CD4-positive, alpha-beta T cell treated with Interleukin-12 subunit alpha and Interleukin-12 subunit beta, for 1 hour (primary cell): ENCODE results near the gene REL.
"Not testable (repeated sequence)": the region's sequence is repeated elsewhere in the genome, so short reads cannot be mapped to it uniquely, and the experiment has no call there.

Experiments used
- DNase-seq: peaks from one replicate; pipeline ENCODE4 v3.0.0-alpha.2; 2020

Gene REL

DNA sequence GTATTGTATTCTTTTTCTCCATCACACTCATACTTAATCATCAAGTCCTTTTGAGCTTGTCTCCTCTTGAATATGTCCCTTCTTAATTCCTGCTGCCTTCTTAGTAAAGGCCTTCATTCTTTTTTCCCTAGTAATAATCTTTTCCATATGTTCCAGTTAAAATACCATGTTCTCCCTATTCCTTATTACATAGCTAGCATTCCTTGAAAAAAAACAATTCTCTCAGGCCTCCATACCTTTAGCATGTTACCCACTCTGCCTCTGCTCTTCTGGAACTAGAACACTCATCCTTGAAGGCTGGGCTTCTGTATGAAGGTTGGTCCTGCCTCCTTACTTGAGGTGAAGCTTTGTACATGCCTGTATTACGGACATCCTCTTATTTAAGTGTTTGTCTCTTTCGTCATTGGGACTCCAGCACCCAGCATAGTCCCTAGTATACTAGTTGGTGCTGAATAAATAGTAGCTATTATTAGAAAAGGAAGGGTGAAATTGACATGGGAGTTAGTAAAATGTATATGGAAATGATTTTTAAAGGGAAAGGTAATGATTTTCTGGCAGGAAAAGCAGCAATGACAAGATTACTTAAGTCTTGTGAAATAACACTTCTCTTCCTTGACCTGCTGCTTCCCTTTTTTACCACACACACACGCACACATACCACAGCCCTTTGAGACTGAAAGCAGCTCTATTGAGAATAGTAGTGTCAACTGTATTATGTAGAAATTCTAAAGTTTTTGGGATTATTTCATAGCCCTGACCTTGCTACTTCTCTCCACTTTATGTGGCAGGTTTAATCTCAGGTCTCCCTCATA, 45.6 kb downstream of the REL start:
- DNase-seq, result no peak

DNA sequence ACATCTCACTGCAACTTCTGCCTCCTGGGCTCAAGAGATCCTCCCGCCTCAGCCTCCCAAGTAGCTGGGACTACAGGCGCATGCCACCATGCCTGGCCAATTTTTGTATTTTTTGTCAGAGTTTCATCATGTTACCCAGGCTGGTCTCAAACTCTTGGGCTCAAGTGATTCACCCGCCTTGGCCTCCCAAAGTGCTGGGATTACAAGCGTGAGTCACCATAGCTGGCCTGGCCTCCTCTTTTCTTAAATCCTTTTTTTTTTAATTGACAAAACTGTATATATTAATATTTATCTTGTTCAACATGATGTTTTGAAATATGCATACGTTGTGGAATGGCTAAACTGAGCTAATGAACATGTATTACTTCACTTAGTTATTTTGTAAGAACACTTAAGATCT, 50.7 kb downstream of the REL start:
- not testable (repeated sequence) for DNase-seq

DNA sequence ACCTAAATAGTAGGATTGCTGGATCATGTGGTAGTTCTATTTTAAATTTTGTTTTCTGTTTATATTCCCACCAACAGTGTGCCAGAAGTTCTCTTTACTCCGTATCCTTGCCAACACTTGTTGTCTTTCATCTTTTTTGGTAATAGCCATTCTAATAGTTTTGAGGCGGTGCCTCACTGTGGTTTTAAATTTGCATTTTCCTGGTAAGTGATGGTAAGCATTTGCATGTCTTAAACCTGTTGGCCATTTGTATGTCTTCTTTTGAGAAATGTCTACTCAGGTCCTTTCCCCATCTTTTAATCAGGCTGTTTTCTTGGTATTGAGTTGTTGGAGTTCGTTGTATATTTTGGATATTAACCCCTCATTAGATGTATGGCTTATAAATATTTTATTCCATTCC, 51.6 kb downstream of the REL start:
- DNase-seq, result no peak

DNA sequence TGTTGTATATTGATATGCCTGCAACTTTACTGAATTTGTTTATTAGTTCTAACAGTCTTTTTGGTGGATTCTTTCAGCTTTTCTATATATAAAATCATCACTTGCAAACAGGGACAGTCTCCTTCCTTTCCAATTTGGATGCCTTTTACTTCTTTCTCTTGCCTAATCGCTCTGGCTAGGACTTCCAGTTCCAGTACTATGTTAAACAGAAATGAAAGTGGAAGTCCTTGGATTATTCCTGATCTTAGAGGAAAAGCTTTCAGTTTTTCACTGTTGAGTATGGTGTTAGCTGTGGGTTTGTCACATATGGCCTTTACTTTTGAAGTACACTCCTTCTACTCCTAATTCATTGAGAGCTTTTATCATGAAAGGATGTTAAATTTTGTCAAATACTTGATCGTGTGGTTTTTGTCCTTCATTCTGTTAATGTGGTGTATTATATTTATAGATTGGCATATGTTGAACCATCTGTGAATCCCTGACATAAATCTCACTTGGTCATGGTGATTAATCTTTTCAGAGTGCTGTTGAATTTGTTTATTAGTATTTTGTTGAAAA, 52.9 kb downstream of the REL start:
- DNase-seq, result no peak

DNA sequence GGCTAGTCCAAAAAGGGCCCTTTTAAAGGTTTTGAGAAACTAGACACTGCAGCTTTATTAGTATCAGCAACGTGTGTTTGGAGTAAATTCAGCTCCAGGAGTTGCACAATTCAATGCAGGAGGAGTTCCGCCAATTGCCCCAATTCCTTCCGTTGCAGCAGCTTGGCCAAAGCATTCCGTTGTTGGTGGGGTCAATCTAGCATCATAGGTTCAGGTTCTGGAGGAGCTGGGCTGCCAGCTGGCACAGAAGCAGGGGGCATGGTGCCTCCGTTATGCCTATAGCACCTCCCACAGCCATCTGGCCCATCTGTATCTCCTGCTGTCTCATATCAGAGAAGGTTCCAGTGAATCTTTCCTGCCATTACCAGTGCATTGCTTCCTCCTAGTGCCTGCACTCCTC, 55.4 kb downstream of the REL start:
- DNase-seq, result no peak

GRCh38 chr2:60938301-60938700, 56.9 kb downstream of the REL start:
- no peak for DNase-seq

- DNase-seq, result no peak
These were observed 58.2 kb downstream of the REL start for GRCh38 chr2:60939622-60940021.

DNA sequence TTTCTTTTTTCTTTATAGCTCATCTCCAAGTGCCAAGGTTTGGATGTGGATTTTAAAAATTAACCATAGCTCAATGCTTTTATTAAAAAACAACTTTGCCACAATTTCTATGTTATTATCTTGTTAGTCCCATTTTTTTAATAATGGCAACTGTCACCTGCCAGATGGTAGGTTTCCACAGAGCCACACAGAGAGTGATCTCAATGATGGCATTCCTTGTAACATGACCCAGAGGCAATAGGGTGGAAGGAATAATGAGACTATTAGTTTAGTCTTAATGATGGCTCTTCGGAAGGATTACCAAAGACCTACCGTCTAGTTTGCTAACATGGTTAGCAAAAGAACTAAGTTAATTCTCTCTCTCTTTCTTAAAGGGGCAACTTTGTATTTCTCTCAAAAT, 64.0 kb downstream of the REL start:
- DNase-seq, result no peak

GRCh38 chr2:60947056-60947455, 65.7 kb downstream of the REL start:
- DNase-seq, result no peak

DNA sequence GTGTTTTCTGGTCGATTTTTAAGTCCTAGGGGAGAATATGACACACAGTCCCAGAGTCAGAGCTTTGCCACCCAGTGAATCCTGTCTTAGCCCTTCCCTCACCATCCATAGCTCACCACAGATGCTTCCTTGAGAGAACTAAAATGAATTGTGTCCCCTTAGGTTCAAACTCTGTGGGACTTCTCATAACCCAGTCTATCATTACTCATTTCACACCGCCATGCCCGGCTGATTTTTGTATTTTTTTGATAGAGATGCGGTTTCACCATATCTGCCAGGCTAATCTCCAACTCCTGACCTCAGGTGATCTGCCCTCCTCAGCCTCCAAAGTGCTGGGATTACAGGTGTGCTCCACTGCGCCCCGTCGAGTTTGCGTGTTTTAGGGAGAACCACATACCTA, 66.8 kb downstream of the REL start:
- DNase-seq, result no peak

DNA sequence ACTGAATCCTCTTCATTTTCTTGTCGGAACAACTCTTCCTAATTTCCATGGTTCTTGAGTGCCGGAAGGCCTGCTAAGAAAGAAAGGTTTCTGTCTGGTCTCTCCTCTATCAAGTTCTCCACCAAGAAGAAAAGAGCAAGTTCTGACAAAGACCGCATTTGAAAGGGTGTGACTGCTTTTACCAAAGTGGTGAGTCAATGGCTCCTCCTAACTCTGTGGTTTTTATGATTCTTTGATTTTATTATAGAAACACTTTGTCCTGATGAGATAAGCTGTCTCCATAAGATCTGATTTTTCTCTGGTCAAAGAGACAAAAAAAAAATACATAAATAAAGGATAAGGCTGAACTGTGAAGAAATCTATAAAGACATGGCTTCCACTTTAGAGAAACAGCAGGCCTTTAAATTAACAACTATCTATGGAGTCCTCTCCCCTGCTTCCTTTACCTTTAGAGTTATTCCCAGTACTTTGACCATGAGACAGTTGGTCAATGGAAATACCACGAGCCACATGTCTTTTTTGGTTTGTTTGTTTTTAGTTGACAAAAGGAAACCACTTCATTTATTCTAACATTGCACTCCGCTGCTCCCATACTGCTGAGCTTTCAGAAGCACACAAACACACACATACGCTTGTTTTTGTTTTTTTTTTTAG, 67.7 kb downstream of the REL start:
- no peak for DNase-seq

GRCh38 chr2:60954139-60954538, 72.8 kb downstream of the REL start:
- DNase-seq, result peak; percentile 41

GRCh38 chr2:60957224-60957623, 75.8 kb downstream of the REL start:
- DNase-seq, result no peak

- no peak for DNase-seq
These were observed 76.3 kb downstream of the REL start for GRCh38 chr2:60957643-60958042.

DNA sequence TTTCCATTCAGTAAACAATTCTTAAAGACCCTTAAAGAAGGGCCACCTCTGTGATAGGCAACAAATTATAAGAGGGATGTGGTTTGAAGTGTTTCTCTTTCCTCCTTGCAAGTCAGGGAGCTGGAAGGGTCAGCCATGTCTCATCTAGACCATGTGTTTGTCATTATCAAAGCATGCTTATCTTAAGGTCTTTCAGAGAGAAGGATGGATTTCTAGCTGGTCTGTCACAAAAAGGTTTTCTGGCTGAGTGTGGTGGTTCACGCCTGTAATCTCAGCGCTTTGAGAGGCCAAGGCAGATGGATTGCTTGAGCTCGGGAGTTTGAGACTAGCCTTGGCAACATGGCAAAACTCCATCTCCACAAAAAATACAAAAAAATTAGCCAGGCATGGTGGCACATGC, 77.0 kb downstream of the REL start:
- DNase-seq, result no peak

DNA sequence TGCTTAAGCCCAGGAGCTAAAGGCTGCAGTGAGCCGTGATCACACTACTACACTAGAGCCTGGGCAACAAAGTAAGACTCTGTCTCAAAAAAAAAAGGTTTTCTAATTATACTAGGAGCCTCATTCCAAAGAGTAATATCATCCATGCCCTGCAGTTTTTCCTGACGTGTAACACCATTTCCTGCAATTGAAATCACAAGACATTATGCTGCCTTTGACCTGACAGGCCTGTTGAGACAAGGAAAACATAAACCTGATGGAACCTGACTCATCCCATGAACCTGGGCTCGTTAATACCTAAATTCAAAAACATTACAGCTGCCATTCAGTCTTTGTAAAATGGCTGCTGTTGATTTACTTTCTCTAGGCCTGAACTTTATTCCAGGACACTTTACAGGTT, 77.4 kb downstream of the REL start:
- DNase-seq, result no peak

- no peak for DNase-seq
These were observed 78.1 kb downstream of the REL start for GRCh38 chr2:60959501-60959900.

- DNase-seq, result no peak
These were observed 79.3 kb downstream of the REL start for GRCh38 chr2:60960706-60961105.

GRCh38 chr2:60961457-60961856, 80.1 kb downstream of the REL start:
- DNase-seq, result no peak

DNA sequence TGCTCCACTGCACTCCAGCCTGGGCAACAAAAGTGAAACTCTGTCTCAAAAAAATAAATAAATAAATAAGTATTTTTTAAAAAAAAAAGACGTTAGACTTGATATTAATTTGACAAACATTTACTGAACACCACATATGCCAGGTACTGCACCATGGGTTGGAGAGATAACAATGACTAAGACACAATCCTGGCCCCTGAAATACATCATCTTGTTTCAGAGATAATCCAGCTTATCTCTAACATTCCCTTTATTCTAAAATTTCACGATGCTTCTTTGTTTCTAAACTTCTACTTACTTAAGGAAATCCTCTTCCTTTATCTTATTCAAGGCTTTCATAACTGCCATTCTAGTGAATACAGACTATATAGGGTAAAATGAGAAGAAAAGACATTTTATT, 81.2 kb downstream of the REL start:
- DNase-seq, result no peak

GRCh38 chr2:60963190-60963589, 81.8 kb downstream of the REL start:
- DNase-seq, result no peak

GRCh38 chr2:60964651-60965498, 83.5 kb downstream of the REL start:
- DNase-seq, result peak; percentile 59

- DNase-seq, result no peak
These were observed 84.1 kb downstream of the REL start for GRCh38 chr2:60965499-60965785.
